ENCODE results near the gene ZIC4. TPM values are rescaled to one million over a fixed set of nuclear protein-coding genes. Genes with fewer than 3 reads are reported as not detected.

ZIC4 gene
- polyA plus RNA-seq, 1 donor, result 3.8 TPM

- DNase-seq, result no peak
Observed at GRCh38 chr3:147389717-147390116, 16.6 kb downstream of the ZIC4 start.

DNA sequence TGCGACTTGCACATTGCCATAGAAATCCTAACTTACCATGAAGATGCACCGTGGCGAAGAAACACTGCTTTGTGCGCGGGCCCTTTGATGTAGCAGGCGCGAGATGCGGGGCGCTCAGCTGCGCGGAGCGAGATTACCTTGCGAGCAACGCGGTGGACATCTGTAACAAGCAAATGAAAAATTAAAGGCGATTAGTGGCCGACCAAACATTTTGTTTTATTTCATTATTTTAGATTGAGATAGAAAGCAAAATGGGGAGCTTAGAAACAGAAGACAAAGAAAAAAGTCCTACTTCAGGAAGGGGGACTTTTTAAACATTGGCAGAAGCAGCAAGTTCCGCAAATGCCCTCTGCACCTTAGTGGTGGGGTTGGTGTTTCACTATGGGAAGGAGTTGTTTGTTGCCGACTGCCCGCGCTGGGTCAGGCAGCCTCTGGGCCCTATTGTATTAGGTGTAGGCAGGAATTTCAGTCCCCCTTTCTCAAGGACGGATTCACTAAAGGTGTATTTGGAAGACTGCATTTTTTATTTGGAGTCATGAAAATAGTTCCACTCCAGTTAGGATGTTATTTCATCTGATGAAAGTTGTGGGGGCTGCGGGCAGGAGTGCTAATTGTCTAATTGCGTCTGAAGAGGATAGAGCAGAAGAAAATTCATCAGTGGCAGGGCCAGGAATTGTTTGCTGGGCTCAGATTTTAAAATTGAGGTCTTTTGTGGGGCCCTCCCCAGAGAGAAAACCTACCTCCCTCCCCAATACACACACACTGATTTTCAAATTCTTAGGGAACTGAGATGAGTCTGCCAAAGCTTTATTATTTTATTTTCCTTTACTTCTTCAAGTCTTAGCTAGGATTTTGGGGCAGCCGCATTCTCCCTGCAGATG lies 17.4 kb downstream of the ZIC4 start:
- no peak for DNase-seq

- no peak for DNase-seq
Observed at GRCh38 chr3:147387885-147388699, 18.3 kb downstream of the ZIC4 start.

- DNase-seq, result no peak
Observed at GRCh38 chr3:147387291-147387884, 19.0 kb downstream of the ZIC4 start.

DNA sequence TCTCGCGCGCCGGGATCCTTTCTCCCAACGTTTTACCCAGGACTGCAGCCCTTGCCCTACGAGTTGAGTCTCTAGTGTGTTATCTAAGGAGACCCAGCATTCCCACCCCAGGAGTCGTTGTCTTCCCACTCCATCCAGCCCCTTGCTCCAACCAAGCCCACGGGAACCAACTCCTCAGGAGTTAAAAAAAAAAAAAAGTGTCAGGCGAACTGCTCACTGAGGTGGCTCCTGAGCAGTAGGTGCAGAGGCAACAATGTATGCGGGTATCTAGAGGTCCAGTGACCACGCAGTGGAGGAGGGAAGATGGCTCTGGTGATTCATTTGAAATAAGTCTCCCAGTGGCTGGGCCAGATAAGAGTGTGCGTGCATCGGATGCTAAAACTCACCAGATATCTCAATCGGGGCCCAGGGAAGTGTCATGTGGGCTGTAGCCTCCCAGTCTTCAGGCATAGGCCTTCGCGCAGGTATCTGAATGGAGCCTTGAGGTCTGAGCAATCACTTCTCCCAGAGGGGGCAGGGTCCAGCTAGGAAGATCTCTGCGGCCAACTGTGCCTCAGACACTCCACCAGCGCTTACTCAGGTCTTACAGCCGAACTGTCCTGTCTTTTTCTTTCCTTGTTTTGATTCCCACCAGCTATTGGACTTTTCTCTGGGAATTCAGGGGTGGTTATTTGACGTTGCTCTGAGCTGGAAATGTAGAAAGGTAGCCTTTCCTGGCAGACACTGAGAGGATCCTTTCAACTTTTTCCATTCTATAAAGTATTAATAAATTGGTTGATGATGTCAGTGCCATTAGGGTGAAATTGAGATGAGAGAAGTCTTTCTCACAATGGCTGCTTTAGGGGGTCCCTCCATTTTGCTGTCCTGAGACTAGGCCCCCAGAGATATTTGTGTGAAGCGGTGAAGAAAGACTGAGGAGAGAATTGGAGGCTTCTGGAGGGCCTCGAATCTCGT lies 21.0 kb downstream of the ZIC4 start:
- no peak for DNase-seq

- no peak for DNase-seq
Observed at GRCh38 chr3:147384210-147385058, 21.9 kb downstream of the ZIC4 start.

GRCh38 chr3:147383617-147384016 lies 22.7 kb downstream of the ZIC4 start:
- no peak for DNase-seq

DNA sequence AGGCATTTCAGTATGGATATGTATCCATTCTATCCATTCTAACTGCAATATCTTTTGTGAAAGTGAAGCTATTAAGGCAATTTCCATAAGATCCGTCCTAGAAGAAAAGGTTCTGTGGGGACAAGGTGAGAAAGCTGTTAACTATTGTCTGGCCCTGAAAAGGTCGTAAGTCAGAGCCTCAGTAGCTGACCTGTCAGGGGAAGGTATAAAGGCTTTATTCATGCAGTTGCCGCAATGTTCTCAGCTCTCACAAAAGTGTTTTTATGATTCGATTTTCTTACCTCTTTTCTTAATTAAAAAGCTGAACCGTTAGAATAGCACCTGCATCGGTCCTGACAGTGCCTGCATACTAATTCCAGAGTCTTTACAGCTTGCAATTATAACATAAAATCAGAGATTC lies 24.7 kb downstream of the ZIC4 start:
- DNase-seq, result no peak

- DNase-seq, result no peak
Observed at GRCh38 chr3:147380977-147381376, 25.4 kb downstream of the ZIC4 start.

DNA sequence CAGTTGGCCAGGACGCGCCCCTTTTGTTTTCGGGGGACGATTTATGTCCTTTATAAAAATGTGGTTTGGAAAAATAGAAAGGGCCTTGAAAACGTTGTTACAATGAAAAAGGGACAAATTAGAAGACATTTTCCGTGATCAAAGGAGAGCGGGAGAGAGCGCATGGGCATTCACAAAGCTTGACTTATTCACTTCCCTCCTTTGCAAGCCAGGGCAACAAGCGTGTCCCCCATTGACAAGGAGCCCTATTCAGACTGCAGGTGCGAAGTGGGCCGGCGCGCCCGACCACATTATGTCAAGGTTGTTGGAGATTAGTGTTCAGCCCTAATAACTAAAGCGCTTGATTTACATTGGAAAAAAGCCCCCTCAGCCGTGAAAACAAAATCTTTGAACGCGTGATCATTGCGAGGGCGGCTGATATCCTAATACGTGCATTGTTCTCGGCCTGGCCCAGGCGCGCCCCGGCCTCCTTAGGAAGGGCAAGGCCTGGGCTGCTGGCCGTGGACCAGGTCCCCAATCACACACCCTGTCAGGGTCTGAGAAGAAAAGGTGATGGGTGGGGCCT lies 25.9 kb downstream of the ZIC4 start:
- no peak for DNase-seq

- DNase-seq, result no peak
Observed at GRCh38 chr3:147379651-147380050, 26.7 kb downstream of the ZIC4 start.

DNA sequence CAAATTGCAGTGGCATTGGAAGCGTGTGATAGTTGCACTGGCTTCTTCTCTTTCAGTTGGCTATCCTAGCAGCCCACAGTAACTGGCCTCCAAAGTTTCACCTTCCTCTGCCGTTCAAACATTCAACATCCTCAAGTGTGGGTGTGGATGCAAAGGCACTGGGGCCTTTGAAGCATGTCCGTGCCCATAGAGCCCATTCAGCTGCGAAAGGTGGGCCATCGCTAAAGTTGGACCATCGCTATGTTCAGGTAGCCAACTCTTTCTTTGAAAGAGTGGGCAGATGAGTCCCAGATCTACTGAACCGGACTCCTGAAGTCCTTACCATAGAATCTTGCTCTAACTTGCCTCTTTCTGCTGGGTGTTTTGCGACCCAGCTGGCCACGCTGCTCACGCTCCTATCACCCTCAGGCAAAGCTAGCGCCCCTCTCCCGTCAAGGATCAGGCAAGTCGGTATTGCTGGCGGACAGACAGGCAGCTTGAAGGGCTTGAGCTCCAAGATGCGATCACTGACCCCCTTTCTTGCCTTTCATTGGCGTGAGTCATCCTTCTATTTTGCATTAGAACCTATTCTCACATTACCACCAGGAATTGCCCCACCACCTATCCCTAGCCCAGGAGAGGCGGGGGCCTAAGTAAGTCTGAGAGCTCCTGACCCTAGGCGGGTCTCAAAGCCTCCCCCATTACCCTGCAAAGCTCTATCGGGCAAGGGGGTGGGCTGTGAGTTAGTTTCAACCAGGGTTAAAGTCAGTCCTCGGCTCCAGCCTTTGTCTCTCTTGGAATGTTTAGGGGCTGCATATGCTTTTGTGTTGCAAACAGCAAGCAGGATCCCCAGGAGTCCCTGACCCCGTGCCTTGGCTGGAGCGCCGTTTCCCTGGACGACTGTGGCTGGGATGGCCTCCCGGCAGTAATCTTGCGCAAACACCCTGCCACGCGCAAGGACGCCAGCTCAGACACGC lies 28.7 kb downstream of the ZIC4 start:
- DNase-seq, result no peak

DNA sequence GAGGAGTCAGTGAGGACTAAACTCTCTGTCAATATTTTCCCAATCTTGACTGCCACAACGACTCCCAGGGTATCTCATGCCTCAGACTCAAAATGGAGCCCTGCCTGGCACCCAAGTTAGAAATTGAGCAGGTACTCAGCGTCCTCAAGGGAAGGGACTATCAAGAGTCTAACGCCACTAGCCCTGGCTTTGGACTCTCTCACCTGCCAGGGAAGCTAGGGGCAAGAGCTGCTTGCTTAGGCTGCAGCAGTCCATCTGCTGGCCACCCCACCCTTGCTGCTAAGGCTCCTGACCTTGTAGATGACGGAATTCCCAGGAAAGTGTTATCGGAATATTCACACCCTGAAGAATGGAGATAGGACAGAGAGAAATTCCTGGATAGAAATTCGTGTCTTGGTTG lies 33.0 kb downstream of the ZIC4 start:
- no peak for DNase-seq

GRCh38 chr3:147372525-147373027 lies 33.8 kb downstream of the ZIC4 start:
- DNase-seq, result no peak

DNA sequence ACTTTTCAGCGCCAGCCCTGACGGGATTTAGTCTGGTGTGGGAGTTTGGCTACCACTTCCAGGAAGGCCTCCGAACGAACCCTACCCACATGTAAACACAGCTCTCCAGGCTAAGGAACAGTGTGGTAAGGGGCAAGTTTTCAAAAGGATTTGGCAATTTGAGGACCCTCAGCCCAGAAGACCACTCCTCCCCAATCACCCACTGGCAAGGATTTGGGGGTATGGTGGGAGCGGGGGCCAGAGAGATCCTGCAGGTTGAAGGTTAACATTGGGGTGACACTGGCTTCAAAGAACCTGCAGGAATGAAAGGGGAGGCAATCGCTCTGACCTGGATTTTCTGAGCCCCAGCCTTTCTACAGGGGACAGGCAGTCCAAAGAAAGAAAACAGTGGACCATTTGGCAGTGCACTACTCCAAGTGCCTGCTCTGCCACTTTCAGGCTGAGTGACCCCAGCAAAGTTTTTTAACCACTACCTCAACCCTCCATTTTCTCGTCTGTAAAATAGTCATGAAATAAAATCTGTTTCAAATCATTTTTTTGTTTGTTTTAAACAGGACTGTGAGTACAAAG lies 34.5 kb downstream of the ZIC4 start:
- no peak for DNase-seq

GRCh38 chr3:147371140-147371539 lies 35.2 kb downstream of the ZIC4 start:
- no peak for DNase-seq

GRCh38 chr3:147370349-147370748 lies 36.0 kb downstream of the ZIC4 start:
- no peak for DNase-seq

- no peak for DNase-seq
Observed at GRCh38 chr3:147369661-147370123, 36.7 kb downstream of the ZIC4 start.

GRCh38 chr3:147369231-147369630 lies 37.1 kb downstream of the ZIC4 start:
- no peak for DNase-seq

Data from hindlimb muscle (tissue), 1 donor.